Cerebellar cortex (tissue), 1 donor: Measurements from ENCODE around the gene KSR2.
"Not testable (repeated sequence)": the region's sequence is repeated elsewhere in the genome, so short reads cannot be mapped to it uniquely, and the experiment has no call there.

Experiments used
- DNase-seq: peaks from one replicate; pipeline ENCODE4 v3.0.0-alpha.2; 2015; ENCODE audit warnings: low spot score

Gene KSR2

GRCh38 chr12:117967512-117967911 lies 1.3 kb downstream of the KSR2 start:
- DNase-seq: peak; percentile 73

GRCh38 chr12:117967043-117967442 lies 1.7 kb downstream of the KSR2 start:
- DNase-seq: no peak

GRCh38 chr12:117966511-117966910 lies 2.3 kb downstream of the KSR2 start:
- peak; percentile 53 for DNase-seq

- DNase-seq: no peak
Measured at GRCh38 chr12:117963836-117964235, 5.0 kb downstream of the KSR2 start.

GRCh38 chr12:117936722-117937484 lies 31.9 kb downstream of the KSR2 start:
- DNase-seq: no peak

GRCh38 chr12:117933545-117933944 lies 35.2 kb downstream of the KSR2 start:
- DNase-seq: no peak

GRCh38 chr12:117926391-117926899 lies 42.3 kb downstream of the KSR2 start:
- DNase-seq: no peak

- no peak for DNase-seq
Measured at GRCh38 chr12:117921929-117922777, 46.6 kb downstream of the KSR2 start.

GRCh38 chr12:117919479-117919878 lies 49.3 kb downstream of the KSR2 start:
- DNase-seq: no peak

GRCh38 chr12:117914686-117915085 lies 54.1 kb downstream of the KSR2 start:
- no peak for DNase-seq

- DNase-seq: no peak
Measured at GRCh38 chr12:117912756-117913155, 56.0 kb downstream of the KSR2 start.

- DNase-seq: no peak
Measured at GRCh38 chr12:117908411-117908810, 60.4 kb downstream of the KSR2 start.

GRCh38 chr12:117907108-117907689 lies 61.6 kb downstream of the KSR2 start:
- peak; percentile 15 for DNase-seq

GRCh38 chr12:117904051-117904450 lies 64.7 kb downstream of the KSR2 start:
- no peak for DNase-seq

GRCh38 chr12:117903110-117903840 lies 65.5 kb downstream of the KSR2 start:
- DNase-seq: no peak

- DNase-seq: no peak
Measured at GRCh38 chr12:117901631-117902030, 67.2 kb downstream of the KSR2 start.

GRCh38 chr12:117900561-117900960 lies 68.2 kb downstream of the KSR2 start:
- no peak for DNase-seq

GRCh38 chr12:117897372-117898161 lies 71.2 kb downstream of the KSR2 start:
- no peak for DNase-seq

- DNase-seq: no peak
Measured at GRCh38 chr12:117896009-117896408, 72.8 kb downstream of the KSR2 start.

GRCh38 chr12:117892441-117892840 lies 76.3 kb downstream of the KSR2 start:
- no peak for DNase-seq

- not testable (repeated sequence) for DNase-seq
Measured at GRCh38 chr12:117891265-117891664, 77.5 kb downstream of the KSR2 start.
